Endothelial cell of umbilical vein (primary cell): ENCODE measurements around the gene MARK2. TPM values are rescaled to one million over a fixed set of nuclear protein-coding genes. Genes with fewer than 3 reads are reported as not detected.

Experiments
- BruUV-seq: library from RNA; stranded (reverse); fragments of 400-500 nt; replicated peaks from 2 replicates; lab custom pipeline; 2021; lab: Mats Ljungman, UMichigan
- CTCF ChIA-PET: fragments of 300-600, 350-600 bp; sonication (Branson Sonifier 250); formaldehyde crosslinking; loops from one replicate; lab custom pipeline; 2021; ENCODE audit warnings: antibody characterized with exemption, inconsistent platforms; lab: Charles Lee
- POLR2A ChIA-PET: fragments of 300-600, 350-600 bp; sonication (Branson Sonifier 250); formaldehyde crosslinking; loops from one replicate; lab custom pipeline; 2021; ENCODE audit warnings: antibody characterized with exemption, inconsistent platforms; lab: Charles Lee
- DNase-seq: peaks from one replicate; pipeline ENCODE4 v3.0.0-alpha.2; 2011; ENCODE audit warnings: low read depth, low spot score
- FAIRE-seq: peaks from 2 replicates; lab custom pipeline; 2011; peaks lifted over from hg19 to GRCh38; lab: Jason Lieb, UNC
- H2AFZ ChIP-seq: 2 replicates; pipeline ENCODE4 v1.6.0; 2012; ENCODE audit warnings: low read depth, low read length, control low read depth, inconsistent platforms
- H3K27ac ChIP-seq: 2 replicates; pipeline ENCODE4 v1.5.1; 2011; ENCODE audit warnings: low read depth, mild to moderate bottlenecking, control low read depth, low read length, moderate library complexity; ENCODE audit not compliant: insufficient read depth
- H3K27me3 ChIP-seq, 2 experiments: 2 replicates each; pipeline versions ENCODE4 v1.6.0 to v1.6.1; 2011; ENCODE audit warnings: low read length in 2 of 2, mixed read lengths in 1 of 2; ENCODE audit not compliant: control insufficient read depth in 2 of 2, insufficient read depth in 2 of 2
- H3K36me3 ChIP-seq, 2 experiments: 2 replicates in 1 of 2; 3 replicates in 1 of 2; pipeline ENCODE4 v1.5.1; 2011; ENCODE audit warnings: low read length in 2 of 2, mild to moderate bottlenecking in 1 of 2, moderate library complexity in 1 of 2; ENCODE audit not compliant: control insufficient read depth in 2 of 2, insufficient read depth in 2 of 2; ENCODE audit errors: extremely low read depth in 1 of 2
- H3K4me1 ChIP-seq: 3 replicates; pipeline ENCODE4 v1.5.1; 2011; ENCODE audit warnings: mild to moderate bottlenecking, low read length; ENCODE audit not compliant: control insufficient read depth, insufficient read depth; ENCODE audit errors: extremely low read depth
- H3K4me2 ChIP-seq: 2 replicates; pipeline ENCODE4 v1.6.1; 2011; ENCODE audit warnings: low read length, control low read depth, mixed read lengths; ENCODE audit not compliant: insufficient read depth
- H3K4me3 ChIP-seq, 3 experiments: fragments of 200-600 bp in 1 of 3; sonication (generic), shearing (Covaris generic) in 1 of 3; replicated peaks in 1 of 3; 2 replicates each; pipeline ENCODE4 v1.5.1; 2011 to 2016; ENCODE audit warnings: control low read depth in 3 of 3, low read length in 3 of 3, mild to moderate bottlenecking in 2 of 3, inconsistent platforms in 1 of 3, low read depth in 1 of 3, moderate library complexity in 1 of 3; ENCODE audit not compliant: insufficient read depth in 1 of 3
- H3K79me2 ChIP-seq: 2 replicates; pipeline ENCODE4 v1.6.0; 2012; ENCODE audit warnings: low read length, inconsistent platforms; ENCODE audit not compliant: control insufficient read depth, insufficient read depth
- H3K9ac ChIP-seq: replicated peaks from 2 replicates; pipeline ENCODE3; 2011; ENCODE audit warnings: low read length, control low read depth; ENCODE audit not compliant: insufficient read depth; ENCODE audit errors: extremely low read depth
- H3K9me1 ChIP-seq: replicated peaks from 3 replicates; pipeline ENCODE4 v1.6.0; 2011; ENCODE audit warnings: mild to moderate bottlenecking, low read length; ENCODE audit not compliant: control insufficient read depth, insufficient read depth; ENCODE audit errors: extremely low read depth
- H3K9me3 ChIP-seq: replicated peaks from 2 replicates; pipeline ENCODE4 v1.5.1; 2012; ENCODE audit warnings: low read length, inconsistent platforms; ENCODE audit not compliant: control insufficient read depth, insufficient read depth
- H4K20me1 ChIP-seq: replicated peaks from 2 replicates; pipeline ENCODE3; 2011; ENCODE audit warnings: mild to moderate bottlenecking, low read length; ENCODE audit not compliant: control insufficient read depth, insufficient read depth; ENCODE audit errors: extremely low read depth
- EZH2 ChIP-seq: IDR thresholded peaks from 2 replicates; pipeline ENCODE4 v1.6.1; 2012; ENCODE audit warnings: borderline replicate concordance, low read depth, mild to moderate bottlenecking, moderate library complexity, low read length, inconsistent platforms; ENCODE audit not compliant: severe bottlenecking
- FOS ChIP-seq: IDR thresholded peaks from 2 replicates; pipeline ENCODE4 v1.6.1; 2011; ENCODE audit warnings: mild to moderate bottlenecking, low read length, moderate library complexity, borderline replicate concordance; ENCODE audit not compliant: insufficient read depth
- GATA2 ChIP-seq: IDR thresholded peaks from 2 replicates; pipeline ENCODE4 v1.7.0; 2011; ENCODE audit warnings: low read depth, mild to moderate bottlenecking, moderate library complexity, mixed read lengths, low read length; ENCODE audit not compliant: insufficient read length, insufficient read depth
- JUN ChIP-seq: IDR thresholded peaks from 2 replicates; pipeline ENCODE4 v1.6.1; 2011; ENCODE audit warnings: borderline replicate concordance, low read depth; ENCODE audit not compliant: insufficient read length, insufficient read depth
- MYC ChIP-seq: IDR thresholded peaks from one replicate; pipeline ENCODE4 v1.6.1; 2011; ENCODE audit warnings: mild to moderate bottlenecking, low read depth, low read length
- POLR2A ChIP-seq: IDR thresholded peaks from 2 replicates; pipeline ENCODE4 v1.6.1; 2012; ENCODE audit warnings: low read depth, mild to moderate bottlenecking, control low read depth, low read length
- POLR2AphosphoS5 ChIP-seq: IDR thresholded peaks from 2 replicates; pipeline ENCODE4 v1.6.1; 2012; ENCODE audit warnings: low read depth, mild to moderate bottlenecking, control low read depth, low read length, moderate library complexity; ENCODE audit not compliant: insufficient read depth
- dilution Hi-C: fragments of 300-500 bp; cut with MboI; formaldehyde crosslinking; loops from one replicate; pipeline ENCODE4 v1.15.0; 2019; ENCODE audit warnings: low sequenced_read_pairs; ENCODE audit not compliant: extremely low pct_ligation_motif_present
- intact Hi-C: fragments of 100-400 bp; cut with micrococcal nuclease; formaldehyde crosslinking; loops from one replicate; pipeline ENCODE4 v1.10.0; 2022
- polyA plus RNA-seq, 4 experiments: library from polyadenylated mRNA; depleted of rRNA in 3 of 4; stranded (reverse) in 3 of 4; unstranded in 1 of 4; fragments of >200 nt; gene quantifications; 2 replicates each; pipeline versions ENCODE4 v1.2.1 to v1.2.3, GENCODE V29; 2011 to 2012; ENCODE audit warnings: missing spikeins in 1 of 4
- total RNA-seq: library from RNA; stranded (reverse); gene quantifications from 2 replicates; pipeline ENCODE4 v1.2.3, GENCODE V29; 2021
- TF ChIP-seq, protein P1 (sequence below): IDR thresholded peaks from 2 replicates; pipeline ENCODE4 v1.6.1; 2011; ENCODE audit not compliant: insufficient read depth, insufficient read length
- TF ChIP-seq, protein P2 (sequence below), 2 donors: IDR thresholded peaks; 1 replicate in 1 of 2; 2 replicates in 1 of 2; pipeline ENCODE4 v1.5.1; 2011; ENCODE audit warnings: low read length in 2 of 2, mild to moderate bottlenecking in 2 of 2, moderate library complexity in 2 of 2, control low read depth in 1 of 2, inconsistent platforms in 1 of 2, low read depth in 1 of 2; ENCODE audit not compliant: insufficient read depth in 1 of 2; ENCODE audit errors: extremely low read depth in 1 of 2

MARK2 gene
- total and polyA plus RNA-seq, 2 donors (not counting 3 experiments of a cell fraction or from before 2014, with no cell fraction given) = 16.6 to 34.7 TPM

- no peak overlapping the region for H3K27ac ChIP-seq
- H2AFZ ChIP-seq = no peak overlapping the region
- H3K9ac ChIP-seq = no peak overlapping the region
- no peaks in the 10 kb centered on the region for H4K20me1 ChIP-seq
- intact Hi-C loops (no loop called here), dilution Hi-C loops (no loop called here)
- H3K4me1 ChIP-seq = peaks cover 17% of the 10 kb centered on the region
- ChIA-PET POLR2A (interaction anchor here (0.8 kb wide), 1 partner anchor 1037 kb away, joined by 3 read pairs; no protein-coding TSS in a partner anchor), CTCF (no interaction called here)
- no peak for FAIRE-seq
- no peaks in the 10 kb centered on the region for H3K27me3 ChIP-seq
- no peaks in the 10 kb centered on the region for H3K9me1 ChIP-seq
- no TSS peak for BruUV-seq
- H3K4me3 ChIP-seq = no peak overlapping the region
- TF ChIP-seq MYC = no peak
- TF ChIP-seq GATA2 = no peak
- TF ChIP-seq FOS = no peak
- TF ChIP-seq POLR2AphosphoS5 = no peak
- TF ChIP-seq POLR2A = no peak
- TF ChIP-seq, protein P1, sequence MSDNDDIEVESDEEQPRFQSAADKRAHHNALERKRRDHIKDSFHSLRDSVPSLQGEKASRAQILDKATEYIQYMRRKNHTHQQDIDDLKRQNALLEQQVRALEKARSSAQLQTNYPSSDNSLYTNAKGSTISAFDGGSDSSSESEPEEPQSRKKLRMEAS = no peak
- TF ChIP-seq JUN = no peak
- TF ChIP-seq EZH2 = no peak
- TF ChIP-seq, protein P2, sequence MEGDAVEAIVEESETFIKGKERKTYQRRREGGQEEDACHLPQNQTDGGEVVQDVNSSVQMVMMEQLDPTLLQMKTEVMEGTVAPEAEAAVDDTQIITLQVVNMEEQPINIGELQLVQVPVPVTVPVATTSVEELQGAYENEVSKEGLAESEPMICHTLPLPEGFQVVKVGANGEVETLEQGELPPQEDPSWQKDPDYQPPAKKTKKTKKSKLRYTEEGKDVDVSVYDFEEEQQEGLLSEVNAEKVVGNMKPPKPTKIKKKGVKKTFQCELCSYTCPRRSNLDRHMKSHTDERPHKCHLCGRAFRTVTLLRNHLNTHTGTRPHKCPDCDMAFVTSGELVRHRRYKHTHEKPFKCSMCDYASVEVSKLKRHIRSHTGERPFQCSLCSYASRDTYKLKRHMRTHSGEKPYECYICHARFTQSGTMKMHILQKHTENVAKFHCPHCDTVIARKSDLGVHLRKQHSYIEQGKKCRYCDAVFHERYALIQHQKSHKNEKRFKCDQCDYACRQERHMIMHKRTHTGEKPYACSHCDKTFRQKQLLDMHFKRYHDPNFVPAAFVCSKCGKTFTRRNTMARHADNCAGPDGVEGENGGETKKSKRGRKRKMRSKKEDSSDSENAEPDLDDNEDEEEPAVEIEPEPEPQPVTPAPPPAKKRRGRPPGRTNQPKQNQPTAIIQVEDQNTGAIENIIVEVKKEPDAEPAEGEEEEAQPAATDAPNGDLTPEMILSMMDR (IDR thresholded peaks at IDR 0.05; ENCODE audit: extremely low read depth in 1 of 2, insufficient read depth in 1 of 2, low read depth in 1 of 2, low read length in 2 of 2) = no peak
- no peak overlapping the region for H3K4me2 ChIP-seq
- peaks cover 68% of the 10 kb centered on the region for H3K79me2 ChIP-seq
- peaks cover 0 to 2% of the 10 kb centered on the region in 2 experiments for H3K36me3 ChIP-seq
- no peaks in the 10 kb centered on the region for H3K9me3 ChIP-seq
- no peak for DNase-seq
These were observed 30.3 kb downstream of the MARK2 start for GRCh38 chr11:63869171-63869591.
